GM21737 (cell line): ENCODE data around the gene EXOSC6.
A peak's percentile ranks its signal among the peaks of the same experiment; 100 is the strongest.
"Not testable (repeated sequence)": the region's sequence is repeated elsewhere in the genome, so short reads cannot be mapped to it uniquely, and the experiment has no call there.

ENCODE experiments used
- ATAC-seq: cut with Tn5 transposase; IDR thresholded peaks from one replicate; pipeline ENCODE4 v1.9.1; 2021; ENCODE audit warnings: mild to moderate bottlenecking, moderate library complexity; ENCODE audit not compliant: unreplicated experiment

The EXOSC6 gene

DNA sequence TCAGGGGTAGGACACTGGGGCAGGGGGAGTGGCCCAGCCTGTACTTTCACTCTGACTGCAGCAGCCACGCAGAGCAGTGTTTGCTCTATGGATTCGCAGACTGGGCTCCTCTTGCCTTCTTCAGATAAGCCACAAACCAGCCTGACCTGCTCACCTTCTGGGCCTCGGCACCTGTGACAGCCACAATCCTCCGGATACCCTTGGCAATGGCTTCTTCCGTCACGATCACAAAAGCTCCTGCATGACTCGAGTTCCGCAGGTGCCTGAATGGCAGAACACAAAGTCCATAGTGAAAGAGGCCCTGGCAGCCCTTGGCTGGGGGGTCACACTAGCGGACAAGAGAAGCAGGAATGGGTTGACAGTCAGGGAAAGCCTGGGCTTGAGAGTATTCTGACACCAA lies 3.8 kb upstream of the EXOSC6 start:
- no peak for ATAC-seq

DNA sequence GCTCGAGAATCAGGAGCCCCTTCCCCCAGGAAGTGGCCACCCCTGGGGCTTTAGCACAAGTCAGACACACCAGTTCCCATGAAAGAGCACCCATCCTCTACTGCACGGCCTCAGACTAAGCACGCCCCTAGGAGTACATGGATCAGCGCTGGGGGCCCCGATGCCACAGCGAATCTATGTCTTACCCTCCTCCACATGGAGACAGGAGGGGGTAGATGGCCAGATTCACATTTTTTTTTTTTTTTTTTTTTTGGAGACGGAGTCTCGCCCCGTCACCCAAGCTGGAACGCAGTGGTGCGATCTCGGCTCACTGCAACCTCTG lies 3.2 kb upstream of the EXOSC6 start:
- ATAC-seq, result no peak

DNA sequence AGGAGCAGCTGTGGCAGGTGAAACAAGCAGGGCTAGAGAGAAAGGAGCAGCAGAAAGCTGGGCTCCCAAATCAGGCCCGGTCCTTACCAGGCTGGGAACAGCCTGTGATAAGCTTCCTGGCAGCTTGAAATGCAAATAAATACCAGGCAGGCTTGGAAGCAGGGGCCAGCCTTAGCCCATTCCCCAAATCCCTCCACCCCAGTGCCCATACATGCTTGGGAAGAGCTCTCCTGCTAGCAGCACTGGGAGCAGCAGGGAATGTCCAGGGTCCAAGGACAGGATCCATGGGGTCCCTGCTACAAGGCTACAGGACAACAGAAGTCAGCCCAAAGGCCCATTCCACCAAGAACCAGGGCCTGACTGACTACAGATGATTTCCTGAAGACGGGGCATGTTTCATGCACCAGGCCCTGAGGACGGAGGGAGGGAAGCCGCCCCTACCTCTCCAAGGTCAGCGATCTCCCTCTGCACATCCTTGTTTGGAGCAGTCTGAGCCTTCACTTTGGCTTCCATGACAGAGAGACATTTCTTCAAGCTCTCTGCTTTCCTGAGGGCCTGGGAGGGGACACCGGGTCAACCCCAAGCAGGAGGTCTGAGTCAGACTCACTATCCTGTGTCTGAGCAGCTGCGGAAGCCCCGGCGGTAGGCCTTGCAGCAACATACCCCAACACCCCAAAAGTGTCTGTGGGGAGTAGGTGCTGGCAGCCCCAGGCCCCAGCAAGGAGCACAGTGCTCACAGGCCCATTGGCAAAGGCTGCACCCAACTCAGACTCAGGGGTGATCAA lies 2.6 kb upstream of the EXOSC6 start:
- ATAC-seq, result no peak

DNA sequence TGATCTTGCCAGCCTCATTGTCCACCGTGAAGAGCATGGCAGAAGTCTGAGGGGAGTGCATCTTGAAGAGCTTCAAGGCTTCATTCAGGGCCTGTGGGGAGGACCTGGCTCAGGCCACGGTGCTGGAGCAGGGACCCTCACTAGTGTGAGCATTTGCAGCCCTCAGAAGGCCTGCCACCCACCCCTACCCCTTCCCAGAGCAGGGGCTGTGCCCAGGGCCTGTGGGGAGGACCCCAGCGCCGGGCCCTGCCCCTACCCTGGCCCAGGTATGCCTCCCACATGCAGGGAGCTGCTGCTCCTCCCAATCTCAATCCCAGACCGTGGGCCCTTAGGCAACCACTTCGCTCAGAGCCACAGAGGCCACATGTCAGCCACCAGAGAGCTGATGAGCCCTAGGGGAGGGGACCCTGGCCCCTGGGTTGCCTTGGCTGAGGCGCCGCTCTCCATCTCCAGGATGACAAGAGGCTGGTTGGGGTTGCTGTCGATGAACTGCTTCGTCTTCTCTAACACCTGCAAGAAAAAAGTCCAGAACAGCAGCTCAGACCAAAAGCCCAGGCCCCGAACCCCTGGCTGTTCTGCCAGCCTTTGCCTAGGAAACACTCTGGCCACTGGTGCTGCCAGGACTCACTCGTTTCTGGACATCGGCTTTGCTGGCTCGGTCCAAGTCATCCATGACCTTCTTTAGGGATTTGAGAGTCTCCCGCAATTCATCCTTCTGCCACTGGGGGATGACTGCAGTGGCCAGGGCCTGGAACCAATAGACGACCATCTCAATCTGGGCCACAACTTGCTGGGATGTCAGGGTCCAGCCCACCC lies 1.8 kb upstream of the EXOSC6 start:
- ATAC-seq, result no peak

DNA sequence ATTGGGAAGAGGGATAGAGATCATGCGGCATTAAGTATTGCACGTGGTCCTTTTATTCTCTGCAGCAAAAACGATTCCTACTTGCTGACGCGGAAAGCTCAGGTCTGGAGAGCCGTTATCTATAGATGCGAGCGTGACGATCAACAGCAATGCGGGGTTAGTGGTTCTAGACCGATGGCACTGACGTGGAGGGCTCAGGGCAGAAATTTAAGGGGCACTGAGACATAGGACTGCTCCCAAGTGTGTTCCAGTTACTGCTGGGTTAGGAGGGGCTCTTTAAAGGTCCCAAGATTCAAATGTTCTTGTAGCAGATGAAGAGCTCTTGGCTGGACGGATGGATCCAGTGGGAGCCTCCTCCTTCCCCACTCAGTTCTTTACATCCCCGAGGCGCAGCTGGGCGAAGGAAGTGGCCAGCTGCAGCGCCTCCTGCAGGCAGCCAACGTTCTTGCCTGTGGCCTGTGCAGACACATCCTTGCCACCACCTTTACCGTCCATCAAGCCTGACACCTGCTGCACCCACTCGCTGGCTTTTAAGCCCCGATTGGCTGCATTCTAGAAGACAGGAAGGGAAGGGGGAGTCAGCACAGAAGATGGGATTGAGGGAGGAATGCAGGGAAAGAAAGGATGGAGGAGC lies 732 bp upstream of the EXOSC6 start:
- ATAC-seq, result no peak

DNA sequence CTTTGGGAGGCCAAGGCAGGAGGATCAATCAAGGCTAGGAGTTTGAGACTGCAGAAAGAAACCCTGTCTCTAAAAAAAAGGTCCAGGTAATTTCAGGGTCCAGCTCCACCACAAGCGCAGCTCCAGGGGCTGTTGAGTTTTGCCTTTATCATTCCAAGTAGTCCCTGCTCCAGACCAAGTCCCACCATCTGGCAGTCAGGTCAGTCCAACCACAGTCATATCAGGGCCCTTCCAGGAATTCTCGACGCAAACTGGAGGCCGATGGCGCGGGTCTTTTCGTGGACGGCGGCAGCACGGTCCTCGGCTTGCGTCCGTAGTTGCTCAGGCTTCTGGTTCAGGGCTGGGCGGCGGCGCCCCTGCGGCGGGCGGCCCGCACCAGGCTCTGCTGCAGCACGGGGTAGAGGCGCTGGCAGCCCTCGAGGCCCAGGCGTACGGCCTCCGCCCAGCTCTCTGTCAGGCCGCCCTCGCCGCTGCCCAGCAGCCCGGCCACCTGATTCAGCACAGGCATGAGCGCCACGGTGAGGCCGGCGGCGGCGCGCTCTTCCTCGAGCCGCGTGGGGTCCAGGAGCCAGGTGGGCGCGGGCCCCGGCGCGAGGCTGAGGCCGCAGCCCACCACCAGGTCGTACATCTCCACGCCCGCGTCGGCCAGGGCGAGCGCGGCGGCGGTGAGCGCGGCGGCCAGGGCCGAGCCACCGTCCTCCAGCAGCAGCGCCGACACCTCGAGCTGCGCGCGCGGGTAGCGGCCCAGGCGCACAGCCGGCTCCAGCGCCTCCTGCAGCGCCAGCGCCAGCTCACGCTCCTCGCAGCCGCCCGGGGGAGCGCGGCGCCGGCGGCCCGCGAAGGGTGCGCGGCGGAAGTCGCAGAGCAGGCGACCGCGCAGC lies 752 bp downstream of the EXOSC6 start:
- peak; percentile 37 for ATAC-seq

DNA sequence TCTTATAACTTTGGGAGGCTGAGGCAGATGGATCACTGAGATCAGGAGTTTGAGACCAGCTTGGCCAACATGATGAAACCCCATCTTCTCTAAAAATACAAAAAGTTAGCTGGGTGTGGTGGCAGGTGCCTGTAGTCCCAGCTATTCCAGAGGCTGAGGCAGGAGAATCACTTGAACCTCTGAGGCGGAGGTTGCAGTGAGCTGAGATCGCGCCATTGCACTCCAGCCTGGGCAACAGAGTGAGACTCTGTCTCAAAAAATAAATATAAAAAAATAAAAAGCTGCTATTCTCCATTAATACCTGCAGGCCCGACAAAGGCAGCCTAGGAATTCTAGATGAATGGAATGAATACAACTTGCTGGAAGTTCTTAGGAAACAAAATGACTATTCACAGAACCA lies 2.0 kb downstream of the EXOSC6 start:
- not testable (repeated sequence) for ATAC-seq

DNA sequence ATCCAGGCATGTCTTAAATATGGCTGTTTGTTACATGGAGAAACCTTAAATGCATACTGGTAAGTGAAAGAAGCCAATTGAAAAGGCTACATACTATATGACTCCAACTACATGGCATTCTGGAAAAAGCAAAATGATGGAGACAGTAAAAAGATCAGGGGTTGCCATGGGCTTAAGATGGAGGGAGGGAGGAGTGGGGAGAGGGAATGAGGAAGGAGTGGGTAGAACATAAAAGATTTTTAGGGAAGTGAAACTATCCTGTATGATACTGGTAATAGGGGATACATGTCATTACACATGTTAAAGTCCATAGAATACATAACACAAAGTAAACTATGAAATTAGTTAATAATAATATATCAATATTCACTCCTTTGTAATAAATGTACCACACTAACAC lies 13.0 kb downstream of the EXOSC6 start:
- not testable (repeated sequence) for ATAC-seq

DNA sequence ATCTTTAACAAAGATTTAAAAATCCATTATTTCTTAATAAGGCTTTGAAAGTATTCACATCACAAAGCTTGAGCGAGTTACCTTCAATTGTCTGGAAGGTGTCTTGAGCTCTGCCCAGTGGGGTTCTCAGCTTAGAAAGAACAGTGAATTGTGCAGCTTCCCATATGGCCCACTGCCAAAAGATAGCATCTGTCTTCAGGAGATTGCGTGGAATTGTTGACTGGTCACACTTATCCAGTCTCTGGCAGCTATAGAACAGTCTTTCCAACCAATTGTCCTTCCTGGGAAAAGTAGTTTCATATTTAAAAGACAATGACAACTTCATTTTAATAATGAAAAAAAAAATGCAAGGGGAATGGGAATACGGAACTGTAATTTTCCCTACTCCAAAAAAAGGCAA lies 19.9 kb downstream of the EXOSC6 start:
- not testable (repeated sequence) for ATAC-seq

DNA sequence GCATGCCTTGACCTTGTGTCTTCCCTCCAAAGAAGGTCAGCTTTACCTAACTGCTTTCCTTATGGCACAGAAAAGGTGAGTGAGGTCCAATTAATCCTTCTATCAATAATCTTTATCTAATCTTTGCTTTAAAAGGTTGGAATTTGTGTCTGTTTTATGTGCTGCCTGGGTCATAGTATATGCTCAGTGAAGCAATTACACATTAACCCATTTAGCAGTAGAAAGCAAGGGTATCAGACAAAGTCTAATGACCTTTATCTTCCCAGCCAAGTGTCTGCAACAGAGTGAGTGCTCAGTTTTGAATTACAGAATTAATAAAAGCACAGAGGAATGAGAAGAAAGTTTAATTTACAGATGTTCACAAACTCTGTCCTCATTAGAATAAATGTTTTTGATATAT lies 25.7 kb downstream of the EXOSC6 start:
- ATAC-seq, result not testable (repeated sequence)

DNA sequence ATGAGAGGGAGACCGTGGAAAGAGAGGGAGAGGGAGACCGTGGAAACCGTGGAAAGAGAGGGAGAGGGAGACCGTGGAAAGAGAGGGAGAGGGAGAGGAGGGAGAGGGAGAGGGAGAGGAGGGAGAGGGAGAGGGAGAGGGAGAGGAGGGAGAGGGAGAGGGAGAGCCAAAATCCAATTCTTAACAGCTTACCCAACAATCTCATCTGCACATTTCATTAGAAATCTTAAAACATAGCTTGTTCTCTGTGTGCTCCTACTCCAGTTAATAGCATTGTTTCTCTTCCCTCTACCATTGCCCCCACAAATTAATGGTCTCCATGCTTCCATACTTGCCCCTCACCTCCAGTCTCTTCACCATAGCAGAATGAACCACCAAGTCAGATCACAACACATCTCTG lies 26.3 kb downstream of the EXOSC6 start:
- ATAC-seq, result not testable (repeated sequence)

DNA sequence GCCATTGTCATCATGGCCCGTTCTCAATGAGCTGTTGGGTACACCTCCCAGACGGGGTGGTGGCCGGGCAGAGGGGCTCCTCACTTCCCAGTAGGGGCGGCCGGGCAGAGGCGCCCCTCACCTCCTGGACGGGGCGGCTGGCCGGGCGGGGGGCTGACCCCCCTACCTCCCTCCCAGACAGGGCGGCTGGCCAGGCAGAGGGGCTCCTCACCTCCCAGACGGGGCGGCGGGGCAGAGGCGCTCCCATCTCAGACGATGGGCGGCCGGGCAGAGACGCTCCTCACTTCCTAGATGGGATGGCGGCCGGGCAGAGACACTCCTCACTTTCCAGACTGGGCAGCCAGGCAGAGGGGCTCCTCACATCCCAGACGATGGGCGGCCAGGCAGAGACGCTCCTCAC lies 27.1 kb downstream of the EXOSC6 start:
- ATAC-seq, result not testable (repeated sequence)

DNA sequence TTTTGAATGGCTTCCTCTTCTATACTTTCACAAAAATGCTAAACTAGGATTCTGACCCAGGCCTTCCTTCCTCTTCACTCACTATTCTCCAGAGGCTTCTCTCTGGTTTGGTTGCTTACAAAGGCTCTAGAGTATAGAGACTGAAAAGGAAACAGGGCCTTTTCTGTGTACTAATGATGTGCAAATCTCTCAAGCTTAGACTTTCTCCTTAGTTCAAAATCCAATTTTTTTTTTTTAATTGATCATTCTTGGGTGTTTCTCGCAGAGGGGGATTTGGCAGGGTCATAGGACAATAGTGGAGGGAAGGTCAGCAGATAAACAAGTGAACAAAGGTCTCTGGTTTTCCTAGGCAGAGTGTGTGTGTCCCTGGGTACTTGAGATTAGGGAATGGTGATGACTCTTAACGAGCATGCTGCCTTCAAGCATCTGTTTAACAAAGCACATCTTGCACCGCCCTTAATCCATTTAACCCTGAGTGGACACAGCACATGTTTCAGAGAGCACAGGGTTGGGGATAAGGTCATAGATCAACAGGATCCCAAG lies 27.7 kb downstream of the EXOSC6 start:
- not testable (repeated sequence) for ATAC-seq

DNA sequence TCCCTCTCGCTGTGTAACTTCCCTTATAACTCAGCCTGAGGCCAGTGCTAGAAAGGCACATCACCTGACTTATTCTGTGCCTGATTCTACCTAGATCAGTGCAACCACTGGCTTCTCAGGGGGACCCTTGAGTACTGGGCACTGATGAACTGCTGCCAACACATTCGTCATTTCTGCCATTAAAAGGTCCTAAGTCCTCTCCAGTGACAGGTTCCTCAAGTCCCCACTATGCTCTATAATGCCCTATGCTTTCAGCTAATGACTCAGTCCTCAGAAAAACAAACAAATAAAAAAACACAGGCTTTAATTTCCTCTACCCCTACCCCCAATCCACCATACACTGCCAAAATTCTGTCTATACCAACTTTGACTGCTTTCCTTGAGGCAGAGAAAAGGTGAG lies 28.5 kb downstream of the EXOSC6 start:
- not testable (repeated sequence) for ATAC-seq

DNA sequence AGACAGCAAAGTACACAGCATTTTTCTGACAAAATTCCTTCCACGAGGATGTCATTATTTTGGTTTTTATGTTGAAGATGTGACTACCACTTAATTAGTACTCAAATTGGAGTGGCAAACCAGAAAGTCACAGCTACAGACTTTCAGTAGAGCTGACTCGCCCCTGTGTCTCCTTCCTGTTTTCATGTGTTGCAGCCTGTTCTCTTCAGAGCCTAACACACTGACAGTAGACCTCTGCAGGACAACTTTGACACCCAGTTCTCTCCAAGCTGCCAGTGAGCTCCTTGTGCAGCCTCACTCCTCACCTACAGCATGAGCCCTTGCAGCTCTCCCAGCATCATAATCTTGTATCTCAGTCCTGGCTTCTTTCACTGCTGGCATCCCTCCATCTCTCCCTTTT lies 29.2 kb downstream of the EXOSC6 start:
- not testable (repeated sequence) for ATAC-seq

DNA sequence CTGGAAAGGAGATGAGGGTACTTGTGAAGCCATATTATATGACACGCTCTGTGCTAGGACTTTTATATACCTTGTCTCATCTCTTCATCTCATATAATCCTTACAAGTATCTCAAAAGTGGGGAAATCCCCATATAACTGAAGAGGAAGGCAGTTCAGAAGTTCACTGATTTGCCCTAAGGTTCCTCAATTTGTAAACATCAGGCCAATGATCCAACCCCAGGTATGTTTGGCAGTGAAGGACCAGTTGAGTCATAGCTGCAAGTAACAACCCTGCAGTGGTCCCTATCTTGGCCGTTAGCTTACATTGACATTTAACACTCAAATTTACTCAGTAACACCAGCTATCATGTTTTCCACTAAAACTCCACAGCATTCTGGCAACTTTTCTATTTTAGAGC lies 33.2 kb downstream of the EXOSC6 start:
- ATAC-seq, result not testable (repeated sequence)

DNA sequence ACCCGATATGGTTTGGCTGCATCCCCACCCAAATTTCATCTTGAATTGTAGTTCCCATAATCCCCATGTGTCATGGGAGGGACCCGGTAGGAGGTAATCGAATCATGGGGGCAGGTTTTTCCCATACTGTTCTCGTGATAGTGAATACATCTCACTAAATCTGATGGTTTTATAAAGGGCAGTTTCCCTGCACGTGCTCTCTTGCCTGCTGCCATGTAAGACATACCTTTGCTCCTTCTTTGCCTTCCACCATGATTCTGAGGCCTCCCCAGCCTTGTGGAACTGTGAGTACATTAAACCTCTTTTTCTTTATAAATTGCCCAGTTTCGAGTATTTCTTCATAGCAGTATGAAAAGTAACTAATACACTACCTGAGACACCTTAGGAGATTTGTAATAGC lies 45.4 kb downstream of the EXOSC6 start:
- not testable (repeated sequence) for ATAC-seq

DNA sequence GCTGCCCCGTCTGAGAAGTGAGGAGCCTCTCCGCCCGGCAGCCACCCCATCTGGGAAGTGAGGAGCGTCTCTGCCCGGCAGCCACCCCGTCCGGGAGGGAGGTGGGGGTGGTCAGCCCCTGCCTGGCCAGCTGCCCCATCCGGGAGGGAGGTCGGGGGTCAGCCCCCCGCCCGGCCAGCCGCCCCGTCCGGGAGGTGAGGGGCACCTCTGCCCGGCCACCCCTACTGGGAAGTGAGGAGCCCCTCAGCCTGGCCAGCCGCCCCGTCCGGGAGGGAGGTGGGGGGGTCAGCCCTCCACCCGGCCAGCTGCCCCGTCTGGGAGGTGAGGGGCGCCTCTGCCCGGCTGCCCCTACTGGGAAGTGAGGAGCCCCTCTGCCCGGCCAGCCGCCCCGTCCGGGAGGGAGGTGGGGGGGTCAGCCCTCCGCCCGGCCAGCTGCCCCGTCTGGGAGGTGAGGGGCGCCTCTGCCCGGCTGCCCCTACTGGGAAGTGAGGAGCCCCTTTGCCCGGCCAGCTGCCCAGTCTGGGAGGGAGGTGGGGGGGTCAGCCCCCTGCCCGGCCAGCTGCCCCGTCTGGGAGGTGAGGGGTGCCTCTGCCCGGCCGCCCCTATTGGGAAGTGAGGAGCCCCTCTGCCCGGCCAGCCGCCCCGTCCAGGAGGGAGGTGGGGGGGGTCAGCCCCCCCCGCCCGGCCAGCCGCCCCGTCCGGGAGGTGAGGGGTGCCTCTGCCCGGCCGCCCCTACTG lies 46.9 kb downstream of the EXOSC6 start:
- not testable (repeated sequence) for ATAC-seq

DNA sequence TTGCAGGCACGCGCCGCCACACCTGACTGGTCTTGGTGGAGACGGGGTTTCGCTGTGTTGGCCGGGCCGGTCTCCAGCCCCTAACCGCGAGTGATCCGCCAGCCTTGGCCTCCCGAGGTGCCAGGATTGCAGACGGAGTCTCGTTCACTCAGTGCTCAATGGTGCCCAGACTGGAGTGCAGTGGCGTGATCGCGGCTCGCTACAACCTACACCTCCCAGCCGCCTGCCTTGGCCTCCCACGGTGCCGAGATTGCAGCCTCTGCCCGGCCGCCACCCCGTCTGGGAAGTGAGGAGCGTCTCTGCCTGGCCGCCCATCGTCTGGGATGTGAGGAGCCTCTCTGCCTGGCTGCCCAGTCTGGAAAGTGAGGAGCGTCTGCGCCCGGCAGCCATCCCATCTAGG lies 47.7 kb downstream of the EXOSC6 start:
- ATAC-seq, result not testable (repeated sequence)

DNA sequence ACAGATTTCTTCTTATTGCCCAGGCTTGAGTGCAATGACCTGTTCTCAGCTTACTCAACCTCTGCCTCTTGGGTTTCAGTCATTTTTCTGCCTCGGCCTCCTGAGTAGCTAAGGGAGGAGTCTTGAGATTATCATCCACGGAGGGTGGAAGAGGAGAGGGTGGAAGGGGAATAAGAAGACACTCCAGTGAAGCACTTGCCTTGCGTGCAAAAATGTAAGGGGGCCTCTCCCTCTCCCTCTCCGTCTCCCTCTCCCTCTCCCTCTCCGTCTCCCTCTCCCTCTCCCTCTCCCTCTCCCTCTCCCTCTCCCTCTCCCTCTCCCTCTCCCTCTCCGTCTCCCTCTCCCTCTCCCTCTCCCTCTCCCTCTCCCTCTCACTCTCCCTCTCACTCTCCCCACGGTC lies 48.2 kb downstream of the EXOSC6 start:
- ATAC-seq, result not testable (repeated sequence)
